Esophagus mucosa (tissue), 1 donor: ENCODE results near the gene SNX25. TPM values are rescaled to one million over a fixed set of nuclear protein-coding genes. Genes with fewer than 3 reads are reported as not detected.
"Not testable (repeated sequence)": the region's sequence is repeated elsewhere in the genome, so short reads cannot be mapped to it uniquely, and the experiment has no call there.

Source experiments
- ATAC-seq: fragments of 200-7000 bp; cut with Tn5 transposase; one replicate; pipeline ENCODE4 v1.9.1; 2020
- total RNA-seq: library from RNA; stranded (reverse); gene quantifications from one replicate; pipeline ENCODE4 v1.2.4, GENCODE V29; 2023
- donor health status: DM: yes; HTN: yes; CAD: no.

The SNX25 gene
- total RNA-seq = 7.4 TPM

DNA sequence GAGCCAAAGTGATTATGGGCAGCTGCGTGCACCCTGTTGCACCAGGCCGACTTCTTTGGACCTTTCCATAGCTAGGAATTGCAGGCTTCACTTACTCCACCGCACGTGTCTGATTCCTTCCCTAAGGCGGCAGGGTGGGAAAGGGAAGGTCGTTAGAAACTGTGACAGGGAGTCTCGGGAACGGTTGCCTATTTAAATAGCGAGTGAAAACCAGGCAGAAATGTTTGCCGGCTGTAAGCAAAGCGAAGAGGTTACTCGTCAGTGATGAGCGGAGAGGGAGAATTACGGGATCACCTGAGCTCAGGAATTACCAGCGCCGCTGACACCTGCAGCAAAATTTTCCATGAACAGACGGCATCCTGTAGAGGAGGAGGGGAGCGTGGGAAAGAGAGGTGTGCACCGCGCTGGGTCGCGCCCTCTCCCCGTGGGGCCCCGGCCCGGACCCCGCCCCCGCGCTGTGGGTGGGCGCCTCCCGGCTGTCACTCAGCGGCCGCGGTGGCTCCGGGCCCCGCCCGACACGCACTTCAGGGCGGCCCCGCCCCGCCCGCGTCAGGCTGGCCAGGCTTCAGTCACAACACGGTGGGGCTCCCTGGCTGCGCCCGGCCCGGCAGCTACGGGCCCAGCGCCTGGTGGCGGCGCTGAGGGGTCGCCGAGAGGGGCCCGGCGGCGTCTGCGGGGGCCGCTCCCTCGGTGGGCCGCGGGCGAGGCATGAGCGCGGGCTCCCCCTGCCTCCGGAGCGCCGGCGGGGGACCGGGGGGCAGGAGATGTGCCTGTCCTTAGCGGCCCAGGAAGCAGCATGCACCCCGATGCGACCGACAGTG, at the start of gene SNX25:
SNX25 (plus strand) TSS at position 568 of the 821 bp plus-strand sequence; CDS start at position 797, 229 bp downstream.
- ATAC-seq = peak; percentile 97

DNA sequence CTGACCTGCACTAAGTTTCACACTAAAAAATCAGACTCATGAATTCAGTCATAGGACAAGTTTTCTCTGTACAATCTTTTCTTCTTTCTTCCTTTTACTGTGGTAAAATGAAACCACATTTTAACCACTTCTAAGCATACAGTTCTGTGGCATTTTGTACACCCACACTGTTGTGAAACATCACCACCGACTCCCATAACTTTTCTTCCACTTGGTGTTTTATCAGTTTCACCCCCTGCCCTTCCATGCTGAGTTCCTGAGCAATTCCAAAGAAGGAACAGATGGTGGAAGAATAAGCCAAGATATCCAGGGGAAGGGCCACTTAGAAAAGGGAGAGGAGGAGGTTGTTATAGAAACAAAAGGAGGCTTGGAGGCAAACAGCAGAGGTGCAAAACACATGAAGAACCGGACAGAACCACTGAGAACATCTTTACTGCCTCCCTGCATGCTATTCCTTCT, 43.8 kb upstream of the SNX25 start:
- no peak for ATAC-seq

DNA sequence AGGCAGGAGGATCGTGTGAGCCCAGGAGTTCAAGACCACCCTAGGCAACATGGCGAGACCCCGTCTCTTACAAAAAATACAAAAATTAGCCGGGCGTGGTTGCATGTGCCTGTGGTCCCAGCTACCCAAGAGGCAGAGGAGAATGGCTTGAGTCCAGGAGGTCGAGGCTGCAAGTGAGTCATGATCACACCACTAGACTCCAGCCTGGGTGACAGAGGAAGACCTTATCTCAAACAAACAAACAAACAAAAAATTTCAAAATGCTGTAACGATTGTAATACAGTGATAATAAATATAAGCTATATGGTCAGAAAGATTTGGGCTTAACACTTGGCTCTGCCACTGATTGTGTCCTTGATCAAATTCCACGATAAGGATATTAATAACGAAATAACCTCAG, 42.2 kb upstream of the SNX25 start:
- ATAC-seq = no peak

DNA sequence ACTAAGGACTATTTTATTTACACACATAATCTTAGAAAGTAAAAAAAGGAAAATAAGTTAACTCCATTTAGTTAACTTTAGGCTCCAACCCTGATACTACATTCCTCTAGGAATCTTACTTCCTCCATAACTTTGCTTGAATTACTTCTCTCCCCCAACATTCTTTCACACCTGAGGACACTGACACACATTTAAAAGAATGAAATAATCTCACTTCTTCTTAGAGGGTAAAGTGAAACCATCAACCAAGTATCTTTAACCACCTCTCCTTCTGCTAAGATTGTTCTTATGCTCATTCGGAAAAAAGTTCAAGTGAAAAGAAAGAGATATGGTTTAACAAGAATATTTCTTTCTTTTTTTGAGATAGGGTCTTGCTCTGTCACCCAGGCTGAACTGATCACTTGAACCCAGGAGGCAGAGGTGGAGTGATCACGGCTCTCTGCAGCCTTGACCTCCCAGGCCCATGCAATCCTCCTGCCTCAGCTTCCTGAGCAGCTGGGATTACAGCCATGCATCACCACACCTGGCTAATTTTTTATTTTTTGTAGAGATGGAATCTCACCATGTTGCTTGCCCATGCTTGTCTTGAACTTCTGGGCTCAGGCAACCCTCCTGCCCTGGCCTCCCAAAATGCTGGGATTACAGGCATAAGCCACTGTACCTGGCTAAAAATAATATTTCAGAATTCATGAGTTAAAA, 37.9 kb upstream of the SNX25 start:
- no peak for ATAC-seq

DNA sequence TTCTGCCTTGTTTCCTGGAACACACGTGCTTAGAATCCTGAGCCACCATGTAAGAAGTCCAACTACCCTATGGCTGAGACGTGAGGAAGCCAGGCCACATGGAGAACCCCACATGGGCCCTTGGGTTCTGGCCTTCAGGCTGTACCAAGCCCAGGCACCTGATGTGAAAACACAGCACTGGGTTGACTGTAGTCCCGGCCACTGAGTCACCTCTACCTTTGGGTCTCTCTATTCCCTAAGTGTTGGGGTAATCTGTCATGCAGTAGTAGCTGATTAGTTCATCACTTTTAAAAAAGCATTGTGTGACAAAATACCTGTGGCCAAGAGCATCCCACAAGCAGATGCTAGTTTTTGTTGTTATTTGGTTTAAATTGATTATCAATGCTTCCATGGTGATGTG, 29.9 kb upstream of the SNX25 start:
- ATAC-seq = no peak

DNA sequence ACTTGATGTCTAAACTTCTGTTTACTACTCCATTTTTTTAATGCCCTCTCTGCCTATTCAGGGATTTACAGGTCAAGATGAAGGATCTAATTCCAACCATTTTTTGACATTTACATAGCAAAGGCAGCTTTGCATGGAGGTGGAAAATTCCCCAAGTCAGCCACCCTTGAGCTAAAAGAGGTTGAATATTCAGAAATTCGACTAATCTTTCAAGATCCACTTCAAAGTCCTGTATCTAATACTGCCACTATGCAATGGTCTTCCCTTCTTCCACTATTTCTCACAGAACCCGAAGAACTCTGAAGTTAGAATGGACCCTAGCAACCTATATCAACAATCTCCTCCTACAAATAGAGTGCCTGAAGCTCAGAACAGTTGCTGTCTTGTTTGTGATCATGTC, 27.2 kb upstream of the SNX25 start:
- ATAC-seq = no peak

DNA sequence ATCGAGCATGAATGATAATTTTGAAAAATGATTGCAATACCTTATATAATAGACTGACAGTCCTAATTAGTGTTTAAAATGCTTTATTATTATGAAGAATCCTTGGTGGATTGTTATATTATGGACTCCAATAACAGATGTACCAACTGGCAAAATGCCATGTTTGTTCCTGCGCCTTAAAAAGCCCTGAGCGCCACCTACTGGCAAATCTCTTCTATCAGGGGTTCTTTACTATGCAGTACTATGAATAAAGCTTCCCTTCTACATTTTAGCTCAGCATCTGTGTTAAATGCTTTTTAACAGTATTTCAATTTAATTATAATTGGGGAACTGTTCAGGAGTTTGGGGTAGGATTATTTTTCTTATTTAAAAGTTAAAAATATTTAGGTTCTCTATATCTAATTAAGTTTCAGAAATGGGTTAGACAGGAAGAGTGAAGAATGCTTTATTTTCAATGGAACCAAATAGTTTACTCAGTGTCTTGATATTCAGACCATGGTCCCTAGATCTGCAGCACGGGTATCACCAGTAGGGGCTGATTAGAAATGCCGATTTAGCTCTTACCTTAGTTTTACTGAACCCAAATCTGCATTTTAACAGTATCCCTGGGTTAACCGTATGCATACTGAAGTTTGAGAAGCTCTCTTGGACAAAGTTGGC, 25.6 kb upstream of the SNX25 start:
- peak; percentile 52 for ATAC-seq

DNA sequence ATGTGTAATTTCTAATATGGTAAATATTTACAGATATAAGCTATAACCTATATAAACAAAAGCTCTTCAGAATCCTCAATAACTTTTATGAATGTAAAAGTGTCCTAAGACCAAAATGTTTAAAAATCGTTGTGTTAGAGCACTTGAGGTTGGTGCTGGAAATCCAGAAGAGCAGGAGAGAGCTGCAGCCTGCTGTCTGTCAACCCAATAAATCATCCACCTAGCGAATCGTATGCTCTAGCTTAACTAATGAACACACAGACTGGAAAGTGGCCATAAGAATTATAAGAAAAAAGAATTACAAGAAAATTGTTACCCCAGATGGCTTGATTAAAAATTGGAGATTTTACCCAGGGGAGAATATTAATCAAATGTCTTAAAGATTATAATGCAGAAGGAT, 22.6 kb upstream of the SNX25 start:
- ATAC-seq = no peak

DNA sequence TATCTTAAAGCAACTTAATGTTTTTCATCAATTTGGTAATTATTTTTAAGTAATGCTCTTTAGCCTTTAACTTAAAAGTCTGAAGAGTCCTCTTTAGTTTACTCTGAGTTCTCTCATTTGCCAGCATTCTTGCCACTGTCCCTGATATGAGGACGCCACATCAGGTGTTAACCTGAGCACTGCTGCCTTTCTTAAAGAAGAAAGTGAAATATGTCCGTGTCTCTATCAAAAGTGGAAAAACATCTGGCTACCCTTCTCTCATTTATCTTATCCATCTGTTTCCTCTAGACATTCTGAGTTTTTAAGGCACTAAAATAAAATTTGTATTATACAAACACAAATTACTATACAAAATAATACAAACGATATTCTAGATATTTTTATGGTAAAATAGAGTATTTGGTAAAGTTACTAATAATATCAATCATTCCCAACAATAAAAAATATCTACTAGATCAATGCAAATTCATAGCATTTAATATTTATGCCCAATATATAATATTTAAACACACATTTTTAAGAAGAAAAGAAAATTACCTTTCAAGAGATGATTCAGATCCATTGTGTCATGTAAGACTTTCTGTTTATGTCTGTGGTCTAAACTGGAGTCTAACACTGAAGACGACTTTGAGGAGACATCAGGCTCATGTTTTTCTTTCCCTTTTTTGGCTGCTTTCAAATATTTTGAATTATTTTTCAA, 19.6 kb upstream of the SNX25 start:
- no peak for ATAC-seq

DNA sequence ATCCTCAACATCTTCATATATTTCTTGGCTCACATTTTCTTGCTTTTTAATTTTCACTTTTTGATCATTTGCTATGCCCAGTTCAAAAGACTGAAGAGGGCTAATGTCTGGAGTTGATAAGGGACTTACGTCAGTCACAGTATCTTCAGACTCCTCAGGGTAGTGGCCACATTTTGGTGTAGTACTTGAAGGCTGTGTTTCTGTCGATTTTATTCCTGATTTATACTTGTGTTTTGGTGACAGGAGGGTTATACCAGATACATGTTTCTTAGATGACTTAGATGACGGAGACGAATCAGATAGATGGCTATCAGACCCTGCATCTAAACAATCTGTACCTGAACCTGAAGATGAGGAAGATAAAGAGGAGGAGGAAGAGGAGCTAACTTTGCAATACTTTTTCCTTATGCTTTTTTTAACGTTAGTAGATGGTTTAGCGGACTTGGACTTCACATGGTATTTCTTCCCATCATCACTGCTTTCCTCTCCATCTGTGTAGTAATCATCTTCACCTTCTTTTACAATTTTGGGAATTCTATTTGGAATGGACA, 19.0 kb upstream of the SNX25 start:
- no peak for ATAC-seq

DNA sequence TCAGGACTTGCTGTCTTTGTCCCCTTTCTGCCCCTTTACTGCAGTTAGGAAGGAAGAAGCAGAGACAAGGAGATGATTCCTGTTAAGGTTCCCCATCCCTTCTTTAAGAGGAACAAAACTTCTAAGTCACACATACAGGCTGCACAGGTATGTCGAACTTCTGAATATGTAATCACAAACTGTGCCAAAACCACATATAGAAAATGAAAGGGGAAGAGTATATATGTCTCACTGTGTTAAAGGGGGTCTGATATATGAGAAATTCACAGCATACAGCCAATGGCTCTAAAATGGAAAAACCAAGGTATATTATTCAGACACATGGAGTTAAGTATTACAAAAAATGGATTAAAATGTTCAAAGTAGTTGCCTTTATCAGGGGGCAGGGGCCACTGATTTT, 17.3 kb upstream of the SNX25 start:
- ATAC-seq = no peak

DNA sequence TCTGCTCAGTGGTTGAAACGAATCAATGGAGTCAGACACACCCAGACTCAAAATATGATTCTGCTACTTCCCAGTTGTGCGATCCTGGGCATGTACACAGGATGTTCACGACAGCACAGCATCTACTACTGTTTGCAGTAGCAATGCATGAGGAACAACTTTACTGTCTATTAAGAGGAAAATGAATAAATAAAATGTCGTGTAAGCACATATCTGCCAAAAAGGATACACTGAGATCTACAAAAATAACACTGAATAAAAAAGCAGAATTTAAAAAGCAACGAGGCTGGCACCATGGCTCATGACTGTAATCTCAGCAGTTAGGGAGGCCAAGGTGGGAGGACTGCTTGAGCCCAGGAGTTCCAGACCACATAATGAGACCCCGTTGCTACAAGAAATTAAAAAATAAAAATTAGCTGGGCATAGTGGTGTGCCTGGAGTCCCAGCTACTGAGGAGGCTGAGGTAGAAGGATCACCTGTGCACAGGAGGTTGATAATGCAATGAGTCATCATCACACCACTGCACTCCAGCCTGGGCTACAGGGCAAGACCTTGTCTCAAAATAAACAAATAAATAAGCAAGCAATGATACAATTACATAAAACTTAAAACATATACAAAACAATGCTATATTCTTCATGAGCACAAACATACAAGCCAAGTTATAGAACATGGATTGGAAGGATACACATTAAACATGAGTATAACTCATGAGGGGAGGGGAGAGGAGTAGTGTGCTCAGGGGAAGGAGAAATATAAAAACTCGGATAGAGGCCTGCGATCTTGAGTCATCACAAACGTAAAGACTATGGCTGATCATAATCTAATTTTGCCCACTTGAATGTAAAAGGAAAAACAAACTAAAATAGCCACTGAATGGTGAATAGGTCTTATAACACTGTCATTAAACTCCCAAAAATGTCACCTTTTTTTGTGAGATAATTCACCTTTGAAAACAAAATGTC, 14.2 kb upstream of the SNX25 start:
- ATAC-seq = no peak

DNA sequence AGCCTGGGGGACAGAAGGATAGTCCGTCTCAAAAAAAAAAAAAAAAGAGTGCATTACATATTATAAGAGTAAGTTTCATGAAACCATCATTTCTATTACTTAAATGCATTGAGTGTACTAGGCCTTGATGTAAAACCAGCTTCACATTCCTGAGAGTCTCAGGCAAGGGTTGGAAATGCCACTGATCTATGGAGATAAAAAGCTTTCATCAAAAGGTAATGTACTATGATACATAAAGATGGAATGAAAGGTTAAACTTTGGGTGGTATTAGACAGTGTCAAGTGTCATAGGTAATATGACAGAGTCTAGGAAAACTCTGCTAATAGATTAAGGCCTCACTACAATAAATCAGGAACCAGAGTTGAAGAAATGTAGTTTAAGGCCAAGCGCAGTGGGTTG, 13.0 kb upstream of the SNX25 start:
- no peak for ATAC-seq

DNA sequence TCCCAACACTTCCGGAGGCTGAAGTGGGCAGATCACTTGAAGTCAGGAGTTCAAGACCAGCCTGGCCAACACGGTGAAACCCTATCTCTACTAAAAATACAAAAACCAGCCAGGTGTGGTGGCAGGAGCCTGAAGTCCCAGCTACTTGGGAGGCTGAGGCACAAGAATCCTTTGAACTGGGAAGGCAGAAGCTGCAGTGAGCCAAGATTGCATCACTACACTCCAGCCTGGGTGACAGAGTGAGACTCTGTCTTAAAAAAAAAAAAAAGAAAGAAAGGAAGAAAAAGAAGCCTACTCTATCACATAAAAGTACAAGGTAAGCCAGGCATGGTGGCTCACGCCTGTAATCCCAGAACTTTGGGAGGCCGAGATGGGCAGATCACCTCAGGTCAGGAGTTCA, 11.2 kb upstream of the SNX25 start:
- not testable (repeated sequence) for ATAC-seq

DNA sequence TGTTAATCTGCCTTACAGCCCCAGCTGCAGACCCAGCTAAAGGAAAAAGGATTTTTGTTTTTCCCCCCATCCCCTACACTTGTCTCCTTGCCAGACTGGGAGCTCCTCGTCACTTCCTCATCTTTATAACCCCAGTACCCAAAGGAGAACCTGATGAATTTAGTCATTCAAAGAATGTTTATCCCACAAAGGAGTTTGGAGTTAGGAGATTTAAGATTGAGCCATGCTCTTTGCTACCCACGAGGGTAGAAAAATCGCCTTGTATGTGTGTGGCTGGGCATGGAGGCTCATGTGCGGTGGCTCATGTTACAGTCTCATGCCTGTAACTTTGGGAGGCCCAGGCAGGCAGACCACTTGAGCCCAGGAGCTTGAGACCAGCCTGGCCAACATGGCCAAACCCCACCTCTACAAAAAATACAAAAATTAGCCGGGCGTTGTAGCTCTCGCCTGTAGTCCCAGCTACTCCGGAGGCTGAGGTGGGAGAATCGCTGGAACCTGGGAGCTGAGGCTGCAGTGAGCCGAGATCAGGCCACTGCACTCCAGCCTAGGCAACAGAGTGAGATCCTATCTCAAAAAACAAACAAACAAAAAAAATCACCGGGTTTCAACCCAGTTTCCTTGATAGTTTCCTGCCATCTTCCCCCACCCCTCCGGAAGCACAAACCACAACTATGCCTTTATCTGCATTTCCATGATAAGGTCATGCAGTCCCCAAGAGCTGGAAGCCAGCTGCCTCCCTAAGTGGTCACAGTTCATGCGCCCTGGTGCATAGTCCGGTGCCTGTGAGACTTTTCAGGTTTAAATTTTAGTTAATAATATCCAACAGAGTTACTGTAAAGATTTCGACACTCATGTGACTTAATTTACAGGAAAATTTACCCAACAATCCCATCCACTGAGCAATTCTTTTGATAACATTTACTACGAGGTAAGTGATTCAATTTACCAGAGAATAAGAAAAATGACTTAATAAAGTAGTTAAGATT, 7.1 kb upstream of the SNX25 start:
- no peak for ATAC-seq

DNA sequence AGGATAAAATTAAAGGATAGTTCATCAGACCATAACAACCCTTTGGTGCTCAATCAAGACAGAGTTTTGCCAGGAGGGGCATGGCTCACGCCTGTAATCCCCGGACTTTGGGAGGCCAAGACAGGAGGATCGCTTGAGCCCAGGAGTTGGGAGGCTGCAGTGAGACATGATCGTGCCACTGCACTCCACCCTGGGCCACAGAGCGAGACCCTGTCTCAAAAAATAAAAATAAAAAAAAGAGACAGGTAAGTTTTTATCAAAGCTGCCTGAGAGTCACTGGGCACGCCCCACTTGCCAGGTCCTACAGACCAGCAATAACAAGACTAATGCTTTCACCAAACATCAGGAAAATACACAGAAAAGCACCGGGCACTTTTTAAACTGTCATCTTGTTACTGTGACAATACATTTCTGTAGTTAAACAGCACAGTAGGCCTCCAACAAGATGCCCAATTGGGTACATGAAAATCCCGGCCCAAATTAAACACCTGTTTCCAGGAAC, 6.4 kb upstream of the SNX25 start:
- no peak for ATAC-seq

DNA sequence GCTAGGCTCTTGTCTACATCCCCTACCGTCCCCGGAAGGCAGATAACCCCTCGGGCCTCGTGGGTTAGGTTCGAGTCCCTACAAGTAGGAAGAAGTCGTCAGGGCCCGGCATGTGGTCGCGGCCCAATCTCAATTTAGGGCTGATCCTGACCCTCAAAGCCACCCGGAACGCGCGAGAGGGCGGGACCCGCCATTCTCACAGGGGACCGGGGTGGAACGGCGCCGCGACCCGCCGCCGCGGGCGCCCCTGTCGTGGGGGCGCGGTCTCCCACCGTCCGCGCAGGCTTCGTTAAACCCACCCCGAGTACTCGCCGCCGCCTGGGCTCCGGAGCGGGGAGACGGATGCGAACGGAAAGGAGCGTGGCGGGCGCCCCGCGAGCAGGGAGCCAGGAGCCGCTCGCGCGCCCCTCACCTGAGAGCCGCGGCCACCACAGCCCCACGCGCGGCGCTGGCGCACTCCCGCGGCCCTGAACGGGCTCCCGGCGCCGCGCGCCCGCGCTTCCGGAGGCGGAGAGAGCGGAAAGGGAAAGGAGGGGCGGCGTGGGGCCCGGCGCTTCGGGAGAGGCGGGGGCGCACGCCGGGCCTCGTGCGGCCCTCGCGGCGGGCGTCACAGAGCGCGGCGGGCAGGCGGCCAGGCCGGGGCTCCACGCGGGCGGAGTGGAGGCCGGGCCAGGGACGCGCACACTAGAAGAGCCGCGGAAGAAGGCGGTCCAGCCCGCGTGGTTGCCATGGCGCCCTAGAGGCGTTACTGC, 5.7 kb upstream of the SNX25 start, which contains the start of gene CFAP97:
CFAP97 (minus strand) TSS at position 515 of the 752 bp plus-strand sequence. CDS start 12,804 bp downstream, outside the sequence.
- ATAC-seq = peak; percentile 94

DNA sequence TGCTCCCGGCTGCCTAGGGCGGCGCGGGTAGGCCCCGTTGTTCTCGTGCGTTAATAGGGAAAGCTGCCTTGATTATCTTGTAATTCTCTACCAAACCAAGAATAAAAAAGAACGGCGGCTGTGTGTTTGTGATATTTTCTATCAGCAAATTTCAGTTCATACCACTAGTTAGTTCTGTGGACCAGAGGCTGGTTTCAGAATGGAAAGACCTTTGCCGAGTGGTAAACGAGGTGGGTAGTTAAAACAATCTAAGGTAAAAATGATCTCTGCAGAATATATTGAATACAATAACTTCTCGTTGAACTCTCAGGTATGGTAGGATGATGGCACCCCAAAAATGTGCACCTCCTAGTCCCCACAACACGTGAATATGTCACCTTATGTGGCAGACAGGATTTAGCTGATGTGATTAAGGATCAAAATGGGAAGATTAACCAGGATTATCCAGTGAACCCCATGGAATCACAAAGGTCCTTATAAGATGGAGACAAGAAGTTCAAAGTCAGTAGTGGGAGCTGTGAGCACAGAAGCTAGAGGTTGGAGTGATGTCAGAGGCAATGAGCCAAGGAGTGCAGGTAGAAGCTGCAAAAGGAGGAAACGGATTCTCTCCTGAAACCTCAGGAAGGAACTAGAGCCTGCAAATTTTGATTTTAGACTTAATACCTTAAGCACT, 5.0 kb upstream of the SNX25 start:
- no peak for ATAC-seq
